GM20431 (cell line): ENCODE results near the gene MTMR11.
"Not testable (repeated sequence)": the region's sequence is repeated elsewhere in the genome, so short reads cannot be mapped to it uniquely, and the experiment has no call there.

ENCODE experiments used
- in situ Hi-C: fragments of 300-500 bp; cut with MseI, MboI; formaldehyde crosslinking; loops from one replicate; pipeline ENCODE4 v1.15.0; 2020; ENCODE audit warnings: low sequenced_read_pairs; ENCODE audit not compliant: unreplicated experiment

Gene MTMR11

DNA sequence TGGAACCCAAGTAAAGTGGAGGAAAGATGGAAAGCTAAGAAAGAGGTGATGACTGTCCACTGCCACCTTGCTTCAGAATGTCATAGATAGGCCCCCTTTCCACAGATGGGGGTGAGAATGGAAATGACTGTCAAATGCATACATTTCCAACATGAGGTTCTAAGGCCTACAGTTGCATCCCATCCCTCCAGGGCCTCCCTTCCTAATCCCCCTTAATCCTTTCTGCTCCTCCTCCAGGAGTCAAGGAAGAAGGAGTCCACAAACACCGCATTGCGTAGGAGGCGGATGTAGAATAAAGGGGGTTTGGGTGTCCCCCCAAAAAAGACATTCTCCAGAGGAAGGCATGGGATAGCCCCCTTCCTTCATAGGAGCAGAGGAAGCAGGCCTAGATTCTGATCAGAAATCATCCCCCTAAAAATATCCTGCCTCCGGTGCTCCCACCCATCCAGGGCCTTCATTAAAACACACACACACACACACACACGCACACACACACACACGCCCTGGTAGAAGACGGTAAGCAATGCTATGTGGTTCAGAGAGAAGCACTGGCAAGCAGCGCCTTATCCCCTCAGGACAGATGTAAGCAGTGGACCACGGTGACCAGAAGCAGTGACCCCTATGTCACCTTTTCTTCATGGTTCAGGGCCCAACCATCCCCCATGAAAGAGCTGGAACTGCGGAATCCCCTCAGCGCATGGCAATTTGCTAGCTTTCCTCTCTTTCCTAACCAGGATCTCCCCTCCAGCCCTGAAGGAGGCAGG lies 21.1 kb downstream of the MTMR11 start:
- in situ Hi-C loops, result no loop called here

DNA sequence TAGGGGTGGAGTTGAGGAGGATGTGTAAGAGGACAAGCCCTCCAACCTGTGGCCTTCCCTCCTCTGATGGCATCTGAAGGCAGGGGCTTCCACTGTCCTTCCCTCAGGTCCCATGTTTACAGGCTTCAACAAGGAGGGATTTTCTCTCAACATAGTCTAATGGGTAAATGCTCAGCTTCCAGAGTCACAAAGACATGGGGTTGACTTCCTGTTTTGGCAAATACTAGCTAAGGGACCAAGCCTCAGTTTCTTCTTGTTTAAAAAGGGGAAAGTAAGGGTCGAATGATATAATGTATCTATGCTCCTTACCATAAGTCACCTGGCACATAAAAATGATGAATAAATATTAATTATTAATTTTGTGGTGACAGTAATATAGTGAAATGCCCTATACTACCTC lies 22.1 kb downstream of the MTMR11 start:
- in situ Hi-C loops, result no loop called here

DNA sequence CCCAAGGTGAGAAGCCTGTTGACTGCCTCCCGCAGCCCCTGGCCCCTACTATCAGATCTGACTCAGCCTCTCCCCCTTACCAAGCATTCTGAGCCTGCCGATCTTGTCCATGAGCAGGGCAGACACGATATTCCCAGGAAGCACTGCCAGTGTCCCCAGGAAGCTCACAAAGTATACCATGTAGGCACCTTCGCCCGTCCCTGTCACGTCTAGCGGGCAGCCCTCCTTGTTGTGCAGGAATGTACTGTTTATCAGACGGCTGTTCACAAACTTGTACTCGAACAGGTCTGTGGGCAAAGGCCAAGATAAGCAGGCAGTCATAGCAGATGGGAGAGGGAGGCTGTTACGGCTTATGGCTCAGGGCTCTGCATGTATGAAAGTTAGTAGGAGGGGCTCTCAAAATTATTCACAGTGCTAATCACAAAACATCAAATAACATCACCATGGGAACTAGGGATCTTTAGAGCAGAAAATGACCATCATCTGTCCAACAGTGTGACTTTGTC lies 30.1 kb downstream of the MTMR11 start:
- in situ Hi-C loops, result no loop called here

DNA sequence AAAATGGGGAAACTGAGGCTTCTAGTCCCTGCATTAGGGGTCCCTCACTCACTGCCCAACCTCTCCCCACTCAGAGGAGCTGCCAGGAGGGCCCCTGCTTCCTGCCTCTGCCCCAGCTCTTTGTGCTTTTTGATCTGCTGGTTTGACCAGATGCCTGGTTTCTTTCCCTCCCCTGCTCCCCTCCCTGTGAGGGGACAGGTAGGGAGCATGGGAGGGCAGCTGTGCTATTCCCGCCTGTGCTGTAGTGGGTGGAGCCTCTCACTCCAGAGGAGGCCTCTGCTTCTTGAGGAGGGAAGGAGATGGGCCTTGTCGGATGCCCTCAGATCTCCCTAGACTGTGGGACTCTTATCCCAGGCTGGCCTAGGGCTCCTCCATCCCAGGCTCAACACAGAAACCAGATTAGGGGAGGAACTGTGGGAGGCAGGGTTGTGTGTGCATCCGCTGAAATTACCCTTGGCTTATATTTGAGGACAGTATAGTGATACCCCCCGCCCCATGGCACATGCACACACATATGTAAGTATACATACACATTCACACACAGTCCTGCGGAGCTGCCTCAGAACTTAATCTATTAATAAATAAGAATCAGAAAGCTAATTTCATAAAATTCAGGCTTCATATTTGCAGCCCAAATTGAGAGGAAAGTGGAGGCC lies 32.7 kb downstream of the MTMR11 start:
- in situ Hi-C loops, result no loop called here

DNA sequence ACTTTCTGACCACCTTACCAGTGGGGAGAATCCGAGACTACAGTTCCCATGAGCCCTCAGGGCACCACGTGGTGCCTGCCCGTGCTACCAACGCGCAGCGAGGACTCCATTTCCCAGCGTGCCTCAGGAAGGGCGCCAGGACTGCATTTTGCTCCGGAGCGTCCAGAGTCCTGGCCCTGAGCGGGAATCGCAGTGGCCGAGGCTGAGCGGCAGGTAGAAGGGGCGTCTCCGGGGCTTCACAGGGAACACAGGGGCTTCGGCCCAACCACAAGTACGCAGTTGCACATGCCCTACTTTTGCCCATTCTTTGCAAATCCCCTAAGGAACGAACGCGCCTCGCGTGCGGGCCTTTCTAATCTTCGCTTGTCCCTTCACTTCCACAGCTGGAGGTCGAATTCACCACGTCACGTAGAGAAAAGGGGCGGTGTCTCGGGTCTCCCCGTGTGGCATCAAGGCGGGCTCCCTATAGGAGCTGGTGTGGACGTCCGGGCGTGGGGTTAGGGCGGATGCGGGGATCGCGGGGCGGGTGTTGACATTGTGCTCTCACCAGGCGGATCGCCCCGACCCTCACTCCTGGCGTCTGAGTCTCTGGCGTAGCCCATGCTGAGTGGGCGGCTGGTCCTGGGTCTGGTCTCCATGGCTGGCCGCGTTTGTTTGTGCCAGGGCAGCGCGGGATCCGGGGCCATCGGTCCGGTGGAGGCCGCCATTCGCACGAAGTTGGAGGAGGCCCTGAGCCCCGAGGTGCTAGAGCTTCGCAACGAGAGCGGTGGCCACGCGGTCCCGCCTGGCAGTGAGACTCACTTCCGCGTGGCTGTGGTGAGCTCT lies 37.0 kb downstream of the MTMR11 start, which contains the start of gene BOLA1:
TSS of gene BOLA1 (plus strand) at position 109 of the 825 bp plus-strand sequence. CDS start at position 601, 492 bp downstream.
- in situ Hi-C loops, result no loop called here

DNA sequence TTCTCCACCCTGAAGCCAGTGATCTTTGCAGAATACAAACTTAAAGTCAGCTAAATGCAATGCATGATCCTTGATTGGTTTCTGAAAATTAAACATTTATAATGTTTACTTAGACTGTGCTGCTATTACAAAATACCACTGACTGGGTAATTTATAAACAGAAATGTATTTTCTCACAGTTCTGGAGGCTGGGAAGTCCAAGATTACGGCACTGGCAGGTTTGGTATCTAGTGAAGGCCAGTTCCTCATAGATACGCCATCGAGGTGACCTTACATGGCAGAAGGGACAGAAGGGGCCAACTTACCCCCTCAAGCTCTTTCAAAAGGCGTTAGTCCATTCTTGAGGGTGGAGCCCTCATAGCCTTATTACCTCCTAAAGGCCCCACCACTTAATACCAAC lies 40.1 kb downstream of the MTMR11 start:
- in situ Hi-C loops, result no loop called here

DNA sequence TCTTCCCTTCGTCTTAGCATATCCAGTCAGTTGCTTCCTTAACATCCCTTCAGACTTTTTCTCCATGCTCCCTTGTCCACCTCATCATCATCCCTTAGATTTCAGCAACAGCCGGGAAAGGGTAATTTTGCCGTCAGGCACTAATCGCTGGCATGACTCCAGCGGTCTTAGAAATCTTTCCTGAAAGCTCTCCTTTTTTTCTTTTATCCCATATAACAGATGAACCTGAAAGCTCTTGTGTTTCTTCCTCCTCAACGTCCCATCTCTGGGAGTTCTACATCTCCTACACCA lies 47.7 kb downstream of the MTMR11 start:
- in situ Hi-C loops, result no loop called here

DNA sequence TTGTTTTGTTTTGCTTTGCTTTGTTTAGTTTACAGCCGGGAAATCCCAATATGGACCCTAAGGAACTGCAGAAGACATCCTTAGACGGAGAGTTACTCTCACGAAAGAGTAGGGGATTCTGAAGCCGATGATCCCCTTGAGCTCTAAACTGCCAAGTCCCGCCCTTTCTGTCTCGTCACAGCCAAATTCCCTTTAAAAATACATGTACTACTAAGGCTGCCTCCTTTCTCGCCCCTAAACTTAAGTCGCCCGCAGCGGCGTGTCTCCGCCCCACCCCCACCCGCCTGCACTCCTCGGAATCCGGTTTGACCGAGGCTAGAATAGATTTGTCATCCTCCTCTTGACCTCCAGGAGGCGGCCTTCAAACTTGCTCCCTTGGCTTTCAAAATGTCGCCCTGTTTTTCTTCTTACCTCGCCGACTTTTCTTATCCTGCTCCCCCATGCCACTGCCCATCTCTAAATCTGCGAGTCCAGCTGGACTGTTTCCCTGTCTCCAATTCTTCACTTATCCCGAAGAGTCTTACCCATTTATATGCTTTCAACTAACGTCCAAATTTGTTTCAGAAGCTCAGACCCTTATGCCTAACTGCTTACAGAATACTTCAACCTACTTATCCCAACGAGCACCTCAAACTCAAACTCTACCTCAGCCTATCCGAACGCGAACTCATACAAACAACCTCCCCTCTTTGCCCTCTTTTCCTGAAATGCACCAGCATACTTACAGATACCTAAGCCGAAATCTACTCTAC lies 48.3 kb downstream of the MTMR11 start:
- in situ Hi-C loops, result no loop called here

DNA sequence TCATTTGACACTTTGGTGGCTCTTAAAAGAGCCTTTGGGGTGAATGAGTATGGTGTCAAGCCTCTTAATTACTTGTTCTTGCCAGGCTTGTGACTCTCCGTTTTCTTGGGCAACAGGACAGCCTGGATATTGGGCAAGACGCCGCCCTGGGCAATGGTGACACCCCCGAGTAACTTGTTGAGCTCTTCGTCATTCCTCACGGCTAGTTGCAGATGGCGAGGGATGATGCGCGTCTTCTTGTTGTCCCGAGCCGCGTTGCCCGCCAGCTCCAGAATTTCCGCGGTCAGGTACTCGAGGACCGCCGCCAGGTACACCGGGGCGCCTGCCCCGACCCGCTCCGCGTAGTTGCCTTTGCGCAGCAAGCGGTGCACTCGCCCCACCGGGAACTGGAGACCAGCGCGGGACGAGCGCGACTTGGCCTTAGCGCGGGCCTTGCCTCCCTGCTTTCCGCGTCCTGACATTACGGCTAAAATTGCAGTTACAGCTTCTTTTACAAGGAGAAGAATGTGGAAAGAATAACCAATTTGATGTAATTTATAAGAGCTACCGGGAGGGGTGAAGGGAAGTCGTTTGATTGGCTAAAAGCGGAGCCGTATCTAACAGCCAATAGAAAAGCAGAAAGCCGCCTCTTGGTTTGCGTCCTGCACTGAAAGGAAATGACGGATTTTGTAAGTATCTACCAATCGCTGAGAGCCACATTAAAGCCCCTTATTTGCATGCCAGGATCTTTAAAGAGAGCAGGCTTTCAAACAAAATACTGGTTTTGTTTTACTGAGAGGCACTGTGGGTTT lies 49.0 kb downstream of the MTMR11 start:
- in situ Hi-C loops, result no loop called here

DNA sequence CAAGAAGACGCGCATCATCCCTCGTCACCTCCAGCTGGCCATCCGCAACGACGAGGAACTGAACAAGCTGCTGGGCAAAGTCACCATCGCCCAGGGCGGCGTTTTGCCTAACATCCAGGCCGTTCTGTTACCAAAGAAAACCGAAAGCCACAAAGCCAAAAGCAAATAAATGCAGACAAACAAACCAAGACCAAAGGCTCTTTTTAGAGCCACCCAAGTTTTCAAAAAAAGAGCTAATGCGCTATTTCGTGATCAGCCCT lies 49.6 kb downstream of the MTMR11 start:
- in situ Hi-C loops, result not testable (repeated sequence)

DNA sequence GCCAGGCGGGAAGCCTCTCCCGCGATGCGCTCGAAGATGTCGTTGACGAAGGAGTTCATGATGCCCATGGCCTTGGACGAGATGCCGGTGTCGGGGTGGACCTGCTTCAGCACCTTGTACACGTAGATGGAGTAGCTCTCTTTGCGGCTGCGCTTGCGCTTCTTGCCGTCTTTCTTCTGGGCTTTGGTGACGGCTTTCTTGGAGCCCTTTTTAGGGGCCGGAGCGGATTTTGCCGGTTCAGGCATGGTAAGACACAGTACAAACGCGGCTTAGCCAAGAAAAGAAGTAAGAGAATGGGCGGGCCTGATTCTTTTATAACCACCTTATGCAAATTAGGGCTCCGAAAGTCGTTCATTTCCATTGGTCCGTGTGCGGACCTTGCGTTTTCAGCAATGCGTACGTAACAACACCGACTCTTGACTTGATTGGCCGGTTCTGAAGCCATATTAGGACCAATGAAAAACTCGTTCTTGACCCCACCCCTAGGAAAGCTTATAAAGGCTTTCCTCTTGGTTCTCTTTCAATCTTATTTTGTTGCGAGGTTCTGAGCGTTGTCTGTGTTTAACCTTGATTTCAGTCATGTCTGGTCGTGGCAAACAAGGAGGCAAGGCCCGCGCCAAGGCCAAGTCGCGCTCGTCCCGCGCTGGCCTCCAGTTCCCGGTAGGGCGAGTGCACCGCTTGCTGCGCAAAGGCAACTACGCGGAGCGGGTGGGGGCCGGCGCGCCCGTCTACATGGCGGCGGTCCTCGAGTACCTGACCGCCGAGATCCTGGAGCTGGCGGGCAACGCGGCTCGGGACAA lies 50.1 kb downstream of the MTMR11 start:
- in situ Hi-C loops, result no loop called here

DNA sequence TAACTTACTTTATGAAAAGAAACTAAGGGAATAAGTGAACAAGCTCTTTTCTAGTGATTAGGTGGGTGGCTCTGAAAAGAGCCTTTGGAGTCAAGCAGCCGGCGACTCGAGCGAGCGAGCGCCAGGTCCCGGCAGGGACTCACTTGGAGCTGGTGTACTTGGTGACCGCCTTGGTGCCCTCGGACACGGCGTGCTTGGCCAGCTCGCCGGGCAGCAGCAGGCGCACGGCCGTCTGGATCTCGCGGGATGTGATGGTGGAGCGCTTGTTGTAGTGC lies 50.6 kb downstream of the MTMR11 start:
- in situ Hi-C loops, result not testable (repeated sequence)

DNA sequence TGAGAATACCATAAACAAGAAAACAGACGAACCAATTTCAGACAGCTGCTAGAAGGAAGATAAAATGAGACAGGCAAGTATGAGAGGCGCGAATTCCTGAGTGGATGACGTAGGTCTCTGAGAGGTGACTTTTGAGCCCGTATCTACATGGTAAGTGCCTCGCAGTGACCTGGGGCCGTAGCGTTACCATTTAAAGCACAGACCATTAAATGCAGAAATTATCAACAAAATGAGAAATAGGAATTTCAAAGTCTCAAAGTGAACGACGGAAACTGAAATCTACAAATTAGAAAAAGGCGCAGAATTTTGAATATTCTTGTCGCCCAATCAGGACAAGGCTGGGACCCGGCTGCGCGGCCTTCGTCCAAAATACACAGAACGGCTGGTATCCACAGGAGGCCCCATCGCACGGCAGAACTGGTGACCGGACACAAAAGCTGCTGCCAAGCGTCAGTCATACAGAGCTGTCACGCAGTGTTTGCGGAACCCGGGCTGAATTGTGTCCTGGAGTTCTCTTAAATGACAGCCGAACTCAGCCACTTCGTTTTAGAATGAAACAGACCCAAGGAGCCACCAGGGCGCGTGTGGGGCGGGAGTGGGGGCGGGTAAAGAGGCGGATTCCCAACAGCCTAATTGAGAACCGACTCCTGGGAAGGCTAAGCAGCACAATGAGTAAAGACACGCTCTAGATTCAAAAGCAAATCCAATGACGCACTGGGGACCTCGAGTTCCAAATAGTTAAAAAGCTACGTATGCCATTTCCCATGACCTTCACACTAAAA lies 51.1 kb downstream of the MTMR11 start:
- in situ Hi-C loops, result no loop called here

DNA sequence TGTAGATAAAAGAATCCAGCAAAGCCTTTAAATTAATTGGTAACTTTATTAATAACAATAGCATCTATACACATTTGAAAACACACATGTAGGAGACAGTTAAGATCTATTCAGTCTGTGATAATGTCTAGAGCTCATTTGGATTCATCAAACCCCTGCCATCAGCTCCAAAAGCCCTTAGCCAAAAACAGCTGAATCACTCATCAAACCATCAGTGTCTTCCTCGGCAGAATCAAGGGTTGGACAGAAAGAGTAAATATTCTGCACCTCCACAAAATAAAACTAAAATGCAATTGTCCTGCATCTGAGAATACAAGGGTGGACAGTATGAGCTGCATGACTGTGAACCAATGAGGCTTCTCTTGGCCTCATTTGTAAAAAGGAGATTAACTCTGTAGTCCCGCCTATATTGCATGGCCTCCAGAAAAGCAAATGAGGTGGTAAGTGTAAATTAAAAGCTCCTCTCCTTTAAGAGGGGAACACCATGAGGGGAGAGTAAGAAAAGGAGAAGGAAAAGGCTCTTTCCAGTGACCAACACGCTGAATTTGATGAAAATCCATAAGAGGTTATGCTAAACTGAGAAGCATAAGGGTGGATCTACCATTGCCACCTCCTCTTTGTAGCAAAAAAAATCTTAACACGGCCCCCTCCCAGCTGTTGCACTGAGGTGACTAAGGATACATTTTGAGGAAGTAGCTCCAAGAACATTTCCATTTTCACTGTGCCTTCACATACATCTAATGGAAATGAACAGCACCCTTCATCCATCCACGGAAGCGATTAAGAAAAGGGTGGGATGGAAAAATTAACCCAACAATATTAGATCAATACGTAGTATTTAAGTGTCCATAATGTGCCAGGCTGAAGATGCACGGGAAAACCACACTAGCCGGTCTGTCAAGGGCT lies 52.0 kb downstream of the MTMR11 start:
- in situ Hi-C loops, result no loop called here

DNA sequence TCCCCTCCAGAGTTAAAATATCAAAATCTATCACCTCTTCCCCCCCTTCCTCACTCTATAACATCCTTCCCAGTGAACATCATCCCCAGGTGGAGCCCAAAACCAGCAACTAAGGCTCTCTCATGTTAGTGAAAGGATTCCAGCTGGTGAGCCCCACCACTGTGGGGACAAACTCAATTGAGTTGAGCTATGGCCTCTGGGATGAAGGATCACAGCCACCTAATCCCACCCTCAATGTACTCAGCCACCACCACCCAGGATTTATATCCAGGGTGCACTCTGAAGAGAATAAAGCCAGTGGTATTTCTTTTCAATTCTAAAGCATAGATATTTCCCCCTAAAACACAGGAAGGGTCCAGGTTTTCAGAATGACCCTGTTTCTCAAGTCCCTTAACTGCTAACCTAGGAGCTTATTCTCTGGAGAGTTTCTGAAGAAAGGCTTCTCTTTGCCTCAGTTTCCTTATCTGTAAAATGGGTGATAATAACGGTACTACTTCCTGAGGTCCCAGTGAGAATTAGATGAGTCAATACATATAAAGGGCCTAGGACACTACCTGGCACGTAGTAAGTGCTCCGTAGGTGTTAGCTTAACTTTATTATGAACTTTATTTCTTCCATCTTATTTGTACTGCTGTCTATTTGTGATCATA lies 53.0 kb downstream of the MTMR11 start:
- in situ Hi-C loops, result no loop called here

DNA sequence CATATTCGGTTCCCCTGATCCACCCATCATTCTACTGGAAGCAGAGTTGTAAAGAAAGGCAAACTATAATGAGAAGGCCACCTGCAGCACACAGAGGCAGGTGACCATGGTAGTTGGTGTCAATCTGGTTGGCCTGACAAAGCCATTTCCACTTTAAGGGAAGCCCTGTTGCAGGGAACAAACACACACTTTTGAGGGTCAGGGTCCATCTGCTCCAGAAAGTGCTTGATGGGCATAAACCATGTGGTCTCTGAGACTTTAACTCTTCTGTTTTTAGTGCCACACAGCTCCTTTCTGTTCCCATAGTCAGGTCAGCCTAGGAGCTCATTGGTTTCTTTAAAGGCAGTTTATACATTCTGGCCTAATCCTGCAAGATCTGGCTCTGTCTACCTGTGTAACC lies 54.8 kb downstream of the MTMR11 start:
- in situ Hi-C loops, result no loop called here

DNA sequence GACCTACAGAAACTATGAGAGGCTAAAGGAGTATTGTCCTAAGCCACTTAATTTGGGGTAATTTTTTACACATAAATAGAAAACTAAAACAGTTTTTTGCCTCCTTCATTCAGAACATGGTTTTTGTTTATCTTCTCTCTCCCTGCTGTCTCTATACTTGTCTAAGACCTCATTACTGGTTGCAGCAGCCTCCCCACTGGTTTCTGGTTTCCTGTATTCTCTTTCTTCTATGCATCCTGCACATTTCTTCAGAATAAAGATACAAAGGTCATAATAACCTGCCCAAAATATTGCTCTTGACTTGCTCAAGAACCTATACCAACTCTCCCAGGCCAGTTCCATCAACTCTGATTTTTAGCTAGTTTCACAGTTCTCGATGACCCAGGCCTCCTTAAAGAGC lies 57.1 kb downstream of the MTMR11 start:
- in situ Hi-C loops, result no loop called here
